ENCODE measurements around the gene MYL1.

MYL1 gene

GRCh38 chr2:210267698-210268097 lies 47.3 kb downstream of the MYL1 start:
- DNase-seq = no peak

- no peak for DNase-seq
These were observed 50.7 kb downstream of the MYL1 start for GRCh38 chr2:210264282-210264681.

- no peak for DNase-seq
These were observed 51.1 kb downstream of the MYL1 start for GRCh38 chr2:210263841-210264240.

GRCh38 chr2:210262036-210262435 lies 52.9 kb downstream of the MYL1 start:
- no peak for DNase-seq

- no peak for DNase-seq
These were observed 55.3 kb downstream of the MYL1 start for GRCh38 chr2:210259687-210260086.

- no peak for DNase-seq
These were observed 62.0 kb downstream of the MYL1 start for GRCh38 chr2:210252699-210253606.

GRCh38 chr2:210250622-210251021 lies 64.4 kb downstream of the MYL1 start:
- DNase-seq = no peak
